GM08714 (cell line): ENCODE data around the gene PTPRM.

Source experiments
- H3K4me3 ChIP-seq: fragments of 200-500 bp; sonication (Bioruptor generic); 2 replicates; pipeline ENCODE4 v1.5.1; 2014; ENCODE audit warnings: mild to moderate bottlenecking, low read length, inconsistent platforms
- ZNF274 ChIP-seq: IDR thresholded peaks from 2 replicates; pipeline ENCODE4 v1.6.1; 2012; ENCODE audit warnings: mild to moderate bottlenecking, low read depth, low read length

The PTPRM gene

GRCh38 chr18:8142932-8143331, 575.8 kb downstream of the PTPRM start:
- no peak overlapping the region for H3K4me3 ChIP-seq
- TF ChIP-seq ZNF274 = no peak

GRCh38 chr18:8151181-8151580, 584.1 kb downstream of the PTPRM start:
- no peak for TF ChIP-seq ZNF274
- H3K4me3 ChIP-seq = no peak overlapping the region

GRCh38 chr18:8153887-8154583, 586.9 kb downstream of the PTPRM start:
- no peak overlapping the region for H3K4me3 ChIP-seq
- TF ChIP-seq ZNF274 = no peak

GRCh38 chr18:8162802-8163201, 595.7 kb downstream of the PTPRM start:
- H3K4me3 ChIP-seq = no peak overlapping the region
- no peak for TF ChIP-seq ZNF274

GRCh38 chr18:8163286-8163959, 596.3 kb downstream of the PTPRM start:
- TF ChIP-seq ZNF274 = no peak
- no peak overlapping the region for H3K4me3 ChIP-seq

- TF ChIP-seq ZNF274 = no peak
- H3K4me3 ChIP-seq = no peak overlapping the region
These were observed 598.0 kb downstream of the PTPRM start for GRCh38 chr18:8165095-8165494.

GRCh38 chr18:8167026-8167425, 599.9 kb downstream of the PTPRM start:
- no peak overlapping the region for H3K4me3 ChIP-seq
- TF ChIP-seq ZNF274 = no peak

- TF ChIP-seq ZNF274 = no peak
- H3K4me3 ChIP-seq = no peak overlapping the region
These were observed 600.6 kb downstream of the PTPRM start for GRCh38 chr18:8167673-8168072.

GRCh38 chr18:8169722-8170121, 602.6 kb downstream of the PTPRM start:
- TF ChIP-seq ZNF274 = no peak
- H3K4me3 ChIP-seq = no peak overlapping the region

GRCh38 chr18:8174771-8175170, 607.7 kb downstream of the PTPRM start:
- H3K4me3 ChIP-seq = no peak overlapping the region
- no peak for TF ChIP-seq ZNF274

- no peak for TF ChIP-seq ZNF274
- no peak overlapping the region for H3K4me3 ChIP-seq
These were observed 608.5 kb downstream of the PTPRM start for GRCh38 chr18:8175501-8176061.

- no peak for TF ChIP-seq ZNF274
- no peak overlapping the region for H3K4me3 ChIP-seq
These were observed 609.0 kb downstream of the PTPRM start for GRCh38 chr18:8176109-8176508.

GRCh38 chr18:8176554-8176953, 609.4 kb downstream of the PTPRM start:
- H3K4me3 ChIP-seq = no peak overlapping the region
- no peak for TF ChIP-seq ZNF274

- no peak overlapping the region for H3K4me3 ChIP-seq
- TF ChIP-seq ZNF274 = no peak
These were observed 610.4 kb downstream of the PTPRM start for GRCh38 chr18:8177330-8178016.

GRCh38 chr18:8186413-8186812, 619.3 kb downstream of the PTPRM start:
- no peak for TF ChIP-seq ZNF274
- no peak overlapping the region for H3K4me3 ChIP-seq

GRCh38 chr18:8188184-8188583, 621.1 kb downstream of the PTPRM start:
- H3K4me3 ChIP-seq = no peak overlapping the region
- TF ChIP-seq ZNF274 = no peak
